HEK293 (cell line): ENCODE data around the gene NAV2.

Experiments used
- CTCF ChIA-PET: fragments of 350-600 bp; formaldehyde crosslinking; extraction: SDS; loops from one replicate; lab custom pipeline; 2021; ENCODE audit warnings: antibody characterized with exemption; lab: Yijun Ruan, JAX
- POLR2A ChIA-PET: fragments of 300-600 bp; formaldehyde crosslinking; extraction: SDS; loops from one replicate; lab custom pipeline; 2020; ENCODE audit warnings: antibody characterized with exemption, inconsistent platforms; lab: Yijun Ruan, JAX
- H3K27ac ChIP-seq: fragments of 200-500 bp; sonication (Bioruptor generic); 2 replicates; pipeline ENCODE4 v1.5.1; 2014; ENCODE audit warnings: low read depth, low read length, control low read depth, inconsistent platforms; ENCODE audit errors: extremely low read depth
- H3K36me3 ChIP-seq, 2 experiments: fragments of 200-500 bp in 1 of 2; sonication (Bioruptor generic) in 1 of 2; 1 replicate in 1 of 2; 2 replicates in 1 of 2; pipeline ENCODE4 v1.5.1; 2014 to 2017; ENCODE audit warnings: inconsistent platforms in 2 of 2, low read length in 2 of 2; ENCODE audit not compliant: control insufficient read depth in 2 of 2, insufficient read depth in 1 of 2
- H3K4me1 ChIP-seq: fragments of 200-500 bp; sonication (Bioruptor generic); 2 replicates; pipeline ENCODE4 v1.5.1; 2014; ENCODE audit warnings: mild to moderate bottlenecking, low read length, inconsistent platforms; ENCODE audit not compliant: control insufficient read depth, insufficient read depth
- H3K4me3 ChIP-seq: 2 replicates; pipeline ENCODE4 v1.5.1; 2011; ENCODE audit warnings: low read depth, mild to moderate bottlenecking, control low read depth, low read length, moderate library complexity
- H3K9me3 ChIP-seq: fragments of 200-500 bp; sonication (Bioruptor generic); 2 replicates; pipeline ENCODE4 v1.5.1; 2014; ENCODE audit warnings: low read depth, low read length, inconsistent platforms; ENCODE audit not compliant: control insufficient read depth, insufficient read depth
- PBX3 ChIP-seq: sonication (generic); formaldehyde crosslinking; IDR thresholded peaks from 2 replicates; pipeline ENCODE4 v1.8.1; 2022; ENCODE audit warnings: mild to moderate bottlenecking, moderate library complexity, missing genetic modification reagents
- PRDM1 ChIP-seq: fragments of 450-650 bp; formaldehyde crosslinking; IDR thresholded peaks from 2 replicates; pipeline ENCODE4; 2016; ENCODE audit warnings: missing biosample characterization, missing genetic modification characterization
- PRDM6 ChIP-seq: fragments of 450-650 bp; formaldehyde crosslinking; IDR thresholded peaks from 2 replicates; pipeline ENCODE4 v1.5.1; 2017; ENCODE audit warnings: missing biosample characterization, missing genetic modification characterization
- TRIM28 ChIP-seq: IDR thresholded peaks from 2 replicates; pipeline ENCODE4 v1.6.1; 2011; ENCODE audit warnings: low read length, control low read depth, borderline replicate concordance
- ZEB2 ChIP-seq: fragments of 450-650 bp; formaldehyde crosslinking; IDR thresholded peaks from 2 replicates; pipeline ENCODE4 v1.5.1; 2016; ENCODE audit warnings: missing biosample characterization, missing genetic modification characterization
- ZNF157 ChIP-seq: fragments of 450-650 bp; formaldehyde crosslinking; IDR thresholded peaks from 2 replicates; pipeline ENCODE4 v1.5.1; 2016; ENCODE audit warnings: missing biosample characterization, missing genetic modification characterization
- ZNF184 ChIP-seq: fragments of 450-650 bp; IDR thresholded peaks from 2 replicates; pipeline ENCODE4 v1.5.1; 2018; ENCODE audit warnings: missing biosample characterization, mild to moderate bottlenecking, missing genetic modification characterization
- ZNF2 ChIP-seq: fragments of 450-650 bp; formaldehyde crosslinking; IDR thresholded peaks from 2 replicates; pipeline ENCODE4 v1.5.1; 2016; ENCODE audit warnings: missing biosample characterization, missing genetic modification characterization
- ZNF214 ChIP-seq: fragments of 450-650 bp; formaldehyde crosslinking; IDR thresholded peaks from 2 replicates; pipeline ENCODE4 v1.5.1; 2017; ENCODE audit warnings: missing biosample characterization, mild to moderate bottlenecking, missing genetic modification characterization, borderline replicate concordance
- ZNF23 ChIP-seq: fragments of 450-650 bp; formaldehyde crosslinking; IDR thresholded peaks from 2 replicates; pipeline ENCODE4 v1.5.1; 2016; ENCODE audit warnings: missing biosample characterization, missing genetic modification characterization, borderline replicate concordance
- ZNF24 ChIP-seq: fragments of 450-650 bp; formaldehyde crosslinking; IDR thresholded peaks from 2 replicates; pipeline ENCODE4 v1.5.1; 2016; ENCODE audit warnings: missing biosample characterization, missing genetic modification characterization
- ZNF26 ChIP-seq: fragments of 450-650 bp; formaldehyde crosslinking; IDR thresholded peaks from 2 replicates; pipeline ENCODE4 v1.5.1; 2016; ENCODE audit warnings: missing biosample characterization, missing genetic modification characterization
- ZNF335 ChIP-seq: fragments of 450-650 bp; formaldehyde crosslinking; conservative IDR thresholded peaks from 2 replicates; pipeline ENCODE4 v1.5.1; 2016; ENCODE audit warnings: missing biosample characterization, missing genetic modification characterization
- ZNF391 ChIP-seq: fragments of 450-650 bp; formaldehyde crosslinking; IDR thresholded peaks from 2 replicates; pipeline ENCODE4 v1.5.1; 2016; ENCODE audit warnings: low read depth, missing biosample characterization, missing genetic modification characterization, borderline replicate concordance
- ZNF76 ChIP-seq: fragments of 450-650 bp; formaldehyde crosslinking; IDR thresholded peaks from 2 replicates; pipeline ENCODE4; 2016; ENCODE audit warnings: low read depth, missing biosample characterization, missing genetic modification characterization, borderline replicate concordance
- ZNF791 ChIP-seq: fragments of 450-650 bp; formaldehyde crosslinking; IDR thresholded peaks from 2 replicates; pipeline ENCODE4 v1.5.1; 2016; ENCODE audit warnings: missing biosample characterization, missing genetic modification characterization
- TF ChIP-seq, protein P1 (sequence below): fragments of 450-650 bp; formaldehyde crosslinking; IDR thresholded peaks from 2 replicates; pipeline ENCODE4 v1.5.1; 2016; ENCODE audit warnings: missing biosample characterization, missing genetic modification characterization
- TF ChIP-seq, protein P2 (sequence below): fragments of 450-650 bp; formaldehyde crosslinking; IDR thresholded peaks from 2 replicates; pipeline ENCODE4 v1.5.1; 2016; ENCODE audit warnings: missing biosample characterization, missing genetic modification characterization

Gene NAV2

GRCh38 chr11:19879307-19880087 is 166.9 kb downstream of the NAV2 start (continued):
- no peak for TF ChIP-seq TRIM28
- TF ChIP-seq, all 188 proteins: peak for 0

- TF ChIP-seq ZNF214, result no peak
- TF ChIP-seq PRDM1, result no peak
- no peak for TF ChIP-seq ZNF24 (tag by site-specific recombination)
- no peak for TF ChIP-seq ZNF391 (tag by site-specific recombination)
- TF ChIP-seq ZNF2 (tag by site-specific recombination), result no peak
- no peak for TF ChIP-seq ZNF26
- TF ChIP-seq ZNF23 (tag by site-specific recombination), result no peak
- TF ChIP-seq PBX3, result no peak
- TF ChIP-seq ZNF76, result no peak
- no peak for TF ChIP-seq ZNF157 (tag by site-specific recombination)
- TF ChIP-seq, protein P1, sequence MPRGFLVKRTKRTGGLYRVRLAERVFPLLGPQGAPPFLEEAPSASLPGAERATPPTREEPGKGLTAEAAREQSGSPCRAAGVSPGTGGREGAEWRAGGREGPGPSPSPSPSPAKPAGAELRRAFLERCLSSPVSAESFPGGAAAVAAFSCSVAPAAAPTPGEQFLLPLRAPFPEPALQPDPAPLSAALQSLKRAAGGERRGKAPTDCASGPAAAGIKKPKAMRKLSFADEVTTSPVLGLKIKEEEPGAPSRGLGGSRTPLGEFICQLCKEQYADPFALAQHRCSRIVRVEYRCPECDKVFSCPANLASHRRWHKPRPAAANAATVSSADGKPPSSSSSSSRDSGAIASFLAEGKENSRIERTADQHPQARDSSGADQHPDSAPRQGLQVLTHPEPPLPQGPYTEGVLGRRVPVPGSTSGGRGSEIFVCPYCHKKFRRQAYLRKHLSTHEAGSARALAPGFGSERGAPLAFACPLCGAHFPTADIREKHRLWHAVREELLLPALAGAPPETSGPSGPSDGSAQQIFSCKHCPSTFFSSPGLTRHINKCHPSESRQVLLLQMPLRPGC (tag by site-specific recombination), result no peak
- no peak for TF ChIP-seq ZNF791 (tag by site-specific recombination)
- no peak for TF ChIP-seq ZNF184 (tag by site-specific recombination)
- no peak for TF ChIP-seq ZEB2 (tag by site-specific recombination)
- TF ChIP-seq, protein P2, sequence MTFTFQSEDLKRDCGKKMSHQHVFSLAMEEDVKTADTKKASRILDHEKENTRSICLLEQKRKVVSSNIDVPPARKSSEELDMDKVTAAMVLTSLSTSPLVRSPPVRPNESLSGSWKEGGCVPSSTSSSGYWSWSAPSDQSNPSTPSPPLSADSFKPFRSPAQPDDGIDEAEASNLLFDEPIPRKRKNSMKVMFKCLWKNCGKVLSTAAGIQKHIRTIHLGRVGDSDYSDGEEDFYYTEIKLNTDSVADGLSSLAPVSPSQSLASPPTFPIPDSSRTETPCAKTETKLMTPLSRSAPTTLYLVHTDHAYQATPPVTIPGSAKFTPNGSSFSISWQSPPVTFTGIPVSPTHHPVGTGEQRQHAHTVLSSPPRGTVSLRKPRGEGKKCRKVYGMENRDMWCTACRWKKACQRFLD (tag by site-specific recombination), result no peak
- TF ChIP-seq ZNF335 (tag by site-specific recombination), result no peak
- TF ChIP-seq PRDM6 (tag by site-specific recombination), result no peak
- no peaks in the 10 kb centered on the region for H3K9me3 ChIP-seq
- H3K4me1 ChIP-seq, result no peaks in the 10 kb centered on the region
- POLR2A ChIA-PET, result no interaction called here
- no peak overlapping the region for H3K27ac ChIP-seq
- CTCF ChIA-PET, result interaction anchor here (1.1 kb wide), 1 partner anchor 23 kb away, joined by 4 read pairs; no protein-coding TSS in a partner anchor
- H3K36me3 ChIP-seq, result no peaks in the 10 kb centered on the region
- H3K4me3 ChIP-seq, result no peak overlapping the region
These were observed 167.4 kb downstream of the NAV2 start for GRCh38 chr11:19880088-19880345.
